Natural killer cell treated with Interleukin-12 subunit alpha and Interleukin-12 subunit beta and Interleukin-15 and Interleukin-18, amount 100 ng/mL, for 72 hours (primary cell): ENCODE data around the gene C9orf78. TPM values are rescaled to one million over a fixed set of nuclear protein-coding genes. Genes with fewer than 3 reads are reported as not detected.

Experiments used
- ATAC-seq, 2 donors: fragments of 150-1000 bp; cut with Tn5 transposase in 1 of 2; sonication (Bioruptor Pico), chemical (Tn5 transposase) in 1 of 2; 2 replicates each; pipeline ENCODE4 v1.10.0; 2021
- DNase-seq: peaks from one replicate; pipeline ENCODE4 v3.0.0; 2022; ENCODE audit warnings: low spot score
- H3K27ac Mint-ChIP-seq, 2 donors: 1 replicate in 1 of 2; 2 replicates in 1 of 2; pipeline ENCODE4 v1.8.0; 2022; ENCODE audit warnings: mixed read lengths in 2 of 2, mild to moderate bottlenecking in 1 of 2, moderate library complexity in 1 of 2
- H3K27me3 Mint-ChIP-seq, 2 donors: 1 replicate in 1 of 2; 2 replicates in 1 of 2; pipeline ENCODE4 v1.8.0; 2022; ENCODE audit warnings: mixed read lengths in 2 of 2
- H3K36me3 Mint-ChIP-seq: one replicate; pipeline ENCODE4 v1.8.0; 2022; ENCODE audit warnings: mixed read lengths
- H3K4me1 Mint-ChIP-seq, 2 donors: 1 replicate in 1 of 2; 2 replicates in 1 of 2; pipeline ENCODE4 v1.8.0; 2022; ENCODE audit warnings: low read depth in 2 of 2, mixed read lengths in 2 of 2, mild to moderate bottlenecking in 1 of 2
- H3K4me3 Mint-ChIP-seq: one replicate; pipeline ENCODE4 v1.8.0; 2022; ENCODE audit warnings: mixed read lengths
- H3K9me3 Mint-ChIP-seq: 2 replicates; pipeline ENCODE4 v1.8.0; 2022; ENCODE audit warnings: mixed read lengths
- total RNA-seq, 2 donors: library from RNA; stranded (reverse); gene quantifications; one replicate each; pipeline ENCODE4 v1.2.3, GENCODE V29; 2022

The C9orf78 gene
- total RNA-seq, 2 donors from 2014 or later = 39.8 to 65.3 TPM

- DNase-seq = no peak
- Mint-ChIP-seq H3K27me3 (no peaks in the 10 kb centered on the region), H3K36me3 (no peaks in the 10 kb centered on the region), H3K4me1 (peaks cover 20 to 37% of the 10 kb centered on the region in 2 donors), H3K27ac (no peak overlapping the region), H3K9me3 (no peaks in the 10 kb centered on the region), H3K4me3 (no peak overlapping the region)
- no peak for ATAC-seq
Observed at GRCh38 chr9:129873563-129874190, 38.6 kb upstream of the C9orf78 start.

- Mint-ChIP-seq H3K27me3 (no peaks in the 10 kb centered on the region), H3K36me3 (no peaks in the 10 kb centered on the region), H3K4me1 (peaks cover 15 to 39% of the 10 kb centered on the region in 2 donors)
Observed at GRCh38 chr9:129871046-129871445, 36.0 kb upstream of the C9orf78 start.

GRCh38 chr9:129869585-129870501 is 34.8 kb upstream of the C9orf78 start:
- no peaks in the 10 kb centered on the region for H3K9me3 Mint-ChIP-seq
- H3K4me1 Mint-ChIP-seq = peaks cover 20 to 42% of the 10 kb centered on the region in 2 donors
- no peaks in the 10 kb centered on the region for H3K27me3 Mint-ChIP-seq
- peaks cover 2% of the 10 kb centered on the region for H3K36me3 Mint-ChIP-seq
- DNase-seq (no peak), ATAC-seq (no peak)
- H3K4me3 Mint-ChIP-seq = peak overlapping the region; percentile 27
- H3K27ac Mint-ChIP-seq = peak overlapping the region; percentile 62 to 84

More at GRCh38 chr9:129871046-129871445, 36.0 kb upstream of the C9orf78 start:
- Mint-ChIP-seq H3K4me3 (no peak overlapping the region), H3K27ac (peak overlapping the region in 1 of 2 donors; percentile 49), H3K9me3 (no peaks in the 10 kb centered on the region)
- no peak for DNase-seq
- no peak for ATAC-seq

DNA sequence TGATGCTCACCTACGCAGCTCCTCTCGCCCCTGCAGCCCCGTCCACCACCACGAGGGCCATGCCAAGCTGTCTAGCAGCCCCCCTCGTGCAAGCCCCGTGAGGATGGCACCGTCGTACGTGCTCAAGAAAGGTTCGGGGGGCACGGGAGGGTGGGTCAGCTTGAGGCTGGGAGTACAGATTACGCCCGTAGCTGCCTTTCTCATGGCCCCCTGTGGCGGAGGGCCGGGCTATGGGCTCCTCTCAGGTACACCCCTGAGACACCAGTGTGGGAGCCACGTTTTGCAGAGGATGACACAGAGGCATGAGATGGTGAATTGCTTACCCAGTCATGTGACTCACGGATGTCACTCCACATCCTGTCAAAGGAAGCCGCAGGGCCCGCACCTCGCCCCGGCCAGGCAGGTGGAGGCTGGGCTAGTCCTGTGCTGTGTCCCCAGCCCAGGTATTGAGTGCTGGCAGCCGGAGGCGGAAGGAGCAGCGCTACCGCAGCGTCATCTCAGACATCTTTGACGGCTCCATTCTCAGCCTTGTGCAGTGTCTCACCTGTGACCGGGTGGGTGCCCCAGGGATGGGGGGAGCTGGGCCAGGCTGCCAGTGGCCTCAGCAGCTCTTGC is 33.9 kb upstream of the C9orf78 start:
- peak; percentile 79 for DNase-seq
- peaks cover 4% of the 10 kb centered on the region for H3K36me3 Mint-ChIP-seq
- H3K4me1 Mint-ChIP-seq = peaks cover 24 to 39% of the 10 kb centered on the region in 2 donors
- ATAC-seq = peak; percentile 89 to 93
- peak overlapping the region; percentile 62 to 84 for H3K27ac Mint-ChIP-seq
- no peaks in the 10 kb centered on the region for H3K9me3 Mint-ChIP-seq
- H3K27me3 Mint-ChIP-seq = no peaks in the 10 kb centered on the region
- H3K4me3 Mint-ChIP-seq = peak overlapping the region; percentile 27

GRCh38 chr9:129868023-129868871 is 33.2 kb upstream of the C9orf78 start:
- peaks cover 31 to 38% of the 10 kb centered on the region in 2 donors for H3K4me1 Mint-ChIP-seq
- peak overlapping the region; percentile 62 to 84 for H3K27ac Mint-ChIP-seq
- H3K27me3 Mint-ChIP-seq = no peaks in the 10 kb centered on the region
- DNase-seq (no peak), ATAC-seq (no peak)
- H3K4me3 Mint-ChIP-seq = peak overlapping the region; percentile 27
- no peaks in the 10 kb centered on the region for H3K9me3 Mint-ChIP-seq
- peaks cover 4% of the 10 kb centered on the region for H3K36me3 Mint-ChIP-seq

DNA sequence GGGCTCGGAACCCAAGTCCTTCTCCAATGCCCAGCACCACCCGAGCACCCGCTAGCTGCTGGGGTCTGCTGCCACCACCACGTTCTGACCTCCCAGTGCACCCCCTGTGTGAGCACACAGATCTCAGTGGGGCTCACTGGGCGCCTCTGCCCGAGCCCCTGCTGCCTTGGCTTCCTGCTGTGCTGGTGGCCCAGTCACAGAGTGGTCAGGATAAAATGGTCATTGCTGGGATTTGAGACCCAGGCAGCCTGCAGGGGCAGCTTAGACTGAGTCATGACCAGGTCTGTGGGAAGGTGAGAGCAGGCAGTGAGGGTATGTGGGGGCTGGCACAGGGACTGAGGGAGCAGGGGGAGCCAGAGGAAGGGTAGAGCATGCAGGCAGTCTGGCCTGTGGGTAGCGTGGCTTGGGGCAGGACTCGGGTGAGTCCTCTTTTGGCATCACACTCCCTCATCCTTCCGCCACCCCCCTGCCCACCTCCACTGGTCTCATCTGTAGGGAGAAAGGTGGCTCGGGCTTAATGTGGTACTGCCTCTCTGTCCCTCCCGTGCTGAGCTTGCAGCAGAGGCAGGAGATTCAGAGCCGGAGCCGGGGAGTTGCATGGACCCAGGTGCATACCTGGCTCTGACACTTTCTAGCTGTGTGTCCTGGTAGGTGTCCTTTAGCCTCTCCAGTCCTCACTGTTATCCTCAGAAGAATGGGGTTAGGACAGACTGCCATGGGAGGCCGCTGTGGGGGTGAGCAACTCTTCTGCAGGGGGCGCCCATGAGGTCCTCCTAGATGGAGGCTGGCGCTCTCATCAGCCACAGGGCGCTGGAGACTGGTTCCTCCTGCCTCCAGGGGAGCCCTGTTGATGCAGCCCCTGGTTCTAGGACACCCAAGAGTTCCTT is 32.3 kb upstream of the C9orf78 start:
- peaks cover 4% of the 10 kb centered on the region for H3K36me3 Mint-ChIP-seq
- H3K9me3 Mint-ChIP-seq = no peaks in the 10 kb centered on the region
- H3K4me3 Mint-ChIP-seq = no peak overlapping the region
- no peaks in the 10 kb centered on the region for H3K27me3 Mint-ChIP-seq
- H3K4me1 Mint-ChIP-seq = peaks cover 35 to 42% of the 10 kb centered on the region in 2 donors
- ATAC-seq (no peak), DNase-seq (no peak)
- H3K27ac Mint-ChIP-seq = peak overlapping the region in 1 of 2 donors; percentile 51

DNA sequence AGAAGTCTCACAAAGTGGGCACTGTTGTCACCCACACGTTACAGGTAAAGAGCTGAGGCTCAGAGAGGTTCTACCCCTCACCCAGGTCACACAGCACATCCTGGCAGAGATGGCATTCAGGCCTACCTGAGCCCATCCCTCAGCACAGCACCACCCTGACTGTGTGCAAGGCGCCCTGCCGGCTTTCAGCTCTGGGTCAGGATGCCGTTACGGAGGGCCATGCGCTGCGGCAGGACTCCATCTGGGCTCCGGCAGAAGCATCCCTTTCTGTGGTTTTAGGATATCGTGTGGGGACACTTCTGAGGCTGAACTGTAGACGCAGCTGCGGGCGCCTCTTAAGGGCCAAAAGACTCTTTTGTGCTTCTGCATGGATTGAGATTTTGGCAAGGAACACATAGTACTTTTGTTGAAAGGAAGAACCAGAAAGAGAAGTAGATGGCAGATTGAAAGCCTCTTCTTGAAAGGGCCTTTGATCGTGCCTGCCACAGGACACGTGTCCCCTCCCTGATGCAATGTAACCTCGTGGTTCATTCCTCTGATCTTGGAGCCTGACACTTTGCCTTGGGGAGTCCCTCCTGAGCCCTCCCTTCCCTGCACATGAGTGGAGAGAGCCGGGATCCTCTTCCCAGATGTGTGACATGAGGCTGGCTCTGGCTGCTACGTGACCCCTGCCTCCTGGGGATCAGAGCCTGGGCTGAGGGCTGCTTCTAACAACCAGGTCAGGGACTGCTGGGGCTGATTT is 31.5 kb upstream of the C9orf78 start:
- Mint-ChIP-seq H3K27ac (peak overlapping the region; percentile 51 to 82), H3K4me1 (peaks cover 41 to 47% of the 10 kb centered on the region in 2 donors), H3K9me3 (no peaks in the 10 kb centered on the region), H3K27me3 (no peaks in the 10 kb centered on the region), H3K36me3 (peaks cover 9% of the 10 kb centered on the region), H3K4me3 (no peak overlapping the region)
- ATAC-seq (no peak), DNase-seq (no peak)

GRCh38 chr9:129865668-129866320 is 30.7 kb upstream of the C9orf78 start:
- Mint-ChIP-seq H3K9me3 (no peaks in the 10 kb centered on the region), H3K4me3 (no peak overlapping the region), H3K36me3 (peaks cover 10% of the 10 kb centered on the region), H3K27ac (peak overlapping the region; percentile 51 to 82), H3K27me3 (no peaks in the 10 kb centered on the region), H3K4me1 (peaks cover 41 to 47% of the 10 kb centered on the region in 2 donors)
- ATAC-seq = no peak
- no peak for DNase-seq

DNA sequence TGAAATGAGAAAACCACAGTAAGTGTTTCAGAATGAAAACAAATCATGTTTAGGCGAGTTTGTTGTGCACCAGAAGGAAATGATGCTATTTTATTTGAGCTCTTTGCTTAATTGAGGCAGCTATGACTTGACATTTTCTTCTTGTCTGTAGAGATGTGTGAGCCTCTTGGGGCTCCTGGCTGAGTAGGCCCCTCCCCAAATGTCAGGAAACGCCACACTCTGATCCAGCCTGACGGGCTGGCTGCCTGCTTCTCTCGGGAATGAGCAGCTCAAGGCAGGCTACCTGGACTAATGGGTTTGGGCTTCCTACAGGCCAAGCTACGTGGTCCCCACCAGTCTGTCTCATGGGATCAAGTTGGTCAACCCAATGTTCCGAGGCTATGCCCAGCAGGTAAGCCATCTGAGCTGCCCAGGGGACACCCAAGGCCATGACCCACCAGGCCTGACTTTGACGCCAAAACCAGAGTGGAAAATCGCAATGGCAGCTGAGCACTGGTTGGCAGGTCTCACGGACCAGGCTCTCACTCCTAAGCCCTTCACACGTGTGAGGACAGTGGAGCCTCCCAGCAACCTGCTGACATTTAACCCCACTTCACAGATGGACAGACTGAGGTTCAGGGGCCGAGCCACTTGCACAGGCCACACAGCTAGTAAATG is 30.0 kb upstream of the C9orf78 start:
- H3K36me3 Mint-ChIP-seq = peaks cover 10% of the 10 kb centered on the region
- peak overlapping the region; percentile 76 to 84 for H3K27ac Mint-ChIP-seq
- ATAC-seq = peak in 1 of 2 donors; percentile 18
- peak overlapping the region; percentile 76 for H3K4me3 Mint-ChIP-seq
- no peaks in the 10 kb centered on the region for H3K9me3 Mint-ChIP-seq
- DNase-seq = no peak
- peaks cover 38 to 46% of the 10 kb centered on the region in 2 donors for H3K4me1 Mint-ChIP-seq
- no peaks in the 10 kb centered on the region for H3K27me3 Mint-ChIP-seq

GRCh38 chr9:129863059-129863690 is 28.1 kb upstream of the C9orf78 start:
- peaks cover 10% of the 10 kb centered on the region for H3K36me3 Mint-ChIP-seq
- peak; percentile 93 to 94 for ATAC-seq

DNA sequence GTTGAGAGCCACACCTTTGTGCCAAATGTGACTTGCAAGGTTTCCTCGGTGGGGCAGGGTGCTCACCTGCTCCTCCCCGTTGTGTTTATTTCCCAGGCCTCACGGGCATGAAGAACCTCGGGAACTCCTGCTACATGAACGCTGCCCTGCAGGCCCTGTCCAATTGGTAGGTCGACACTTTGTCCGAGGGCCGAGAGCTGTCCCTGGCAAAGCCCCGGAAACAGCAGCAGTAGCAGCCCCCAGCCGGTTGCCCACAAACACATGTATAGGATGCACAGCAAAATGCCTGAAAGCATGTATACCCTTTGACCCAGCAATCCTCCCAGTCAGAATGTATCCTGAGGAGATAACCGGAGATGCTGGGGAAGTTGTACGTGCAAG is 26.4 kb upstream of the C9orf78 start:
- Mint-ChIP-seq H3K9me3 (no peaks in the 10 kb centered on the region), H3K4me3 (peak overlapping the region; percentile 25), H3K4me1 (peaks cover 24 to 32% of the 10 kb centered on the region in 2 donors), H3K27ac (peak overlapping the region in 1 of 2 donors; percentile 28), H3K27me3 (no peaks in the 10 kb centered on the region), H3K36me3 (peaks cover 10% of the 10 kb centered on the region)
- ATAC-seq = no peak
- no peak for DNase-seq

More at GRCh38 chr9:129863059-129863690, 28.1 kb upstream of the C9orf78 start:
- no peaks in the 10 kb centered on the region for H3K9me3 Mint-ChIP-seq
- H3K27ac Mint-ChIP-seq = peak overlapping the region; percentile 79 to 91
- peak overlapping the region; percentile 67 for H3K4me3 Mint-ChIP-seq
- H3K4me1 Mint-ChIP-seq = peaks cover 32 to 37% of the 10 kb centered on the region in 2 donors
- H3K27me3 Mint-ChIP-seq = no peaks in the 10 kb centered on the region
- DNase-seq = peak; percentile 82
